Pancreas (tissue), 10 donors: Measurements from ENCODE around the gene RPS25. TPM values are rescaled to one million over a fixed set of nuclear protein-coding genes. Genes with fewer than 3 reads are reported as not detected.
"Not testable (repeated sequence)": the region's sequence is repeated elsewhere in the genome, so short reads cannot be mapped to it uniquely, and the experiment has no call there.

Experiments
- ATAC-seq, 4 donors: fragments of 200-7000 bp; cut with Tn5 transposase; one replicate each; pipeline versions ENCODE4 v1.8.0 to v1.9.1; 2020; ENCODE audit warnings: mild to moderate bottlenecking in 4 of 4, moderate library complexity in 4 of 4
- DNase-seq, 6 donors: peaks; one replicate each; pipeline ENCODE4 v3.0.0-alpha.2; 2020
- FAIRE-seq: peaks from 2 replicates; lab custom pipeline; 2012; peaks lifted over from hg19 to GRCh38; lab: Jason Lieb, UNC
- H3K27ac ChIP-seq, 4 donors: fragments of 200-600 bp; sonication (generic); 1 replicate in 3 of 4; 2 replicates in 1 of 4; pipeline versions ENCODE4 v1.5.0 to v1.8.0; 2020
- H3K27me3 ChIP-seq, 4 donors: fragments of 200-600 bp; one replicate each; pipeline ENCODE4 v1.8.0; 2021
- H3K36me3 ChIP-seq, 3 donors: fragments of 200-600 bp; sonication (generic) in 1 of 3; one replicate each; pipeline versions ENCODE4 v1.5.0 to v1.8.0; 2020 to 2021
- H3K4me1 ChIP-seq, 3 donors: fragments of 200-600 bp; one replicate each; pipeline ENCODE4 v1.8.0; 2021
- H3K4me3 ChIP-seq, 4 donors: fragments of 200-600 bp; sonication (generic) in 2 of 4; one replicate each; pipeline versions ENCODE4 v1.5.0 to v1.8.0; 2020 to 2021
- H3K9me3 ChIP-seq, 4 donors: fragments of 200-600 bp; one replicate each; pipeline ENCODE4 v1.8.0; 2021
- CTCF ChIP-seq, 4 donors: fragments of 200-600 bp; sonication (generic) in 3 of 4; IDR thresholded peaks; one replicate each; pipeline versions ENCODE4 v1.5.0 to v1.8.0; 2021; ENCODE audit warnings: antibody characterized with exemption in 4 of 4
- WGBS, 2 donors: extraction: QIAGEN DNeasy Blood & Tissue Kit; methylation state at CpG; one replicate each; pipeline ENCODE4 v1.1.7; 2013; 5-methylcytosine and 5-hydroxymethylcytosine counted together
- intact Hi-C, 3 donors: fragments of 100-400 bp; cut with DNase I; formaldehyde crosslinking; loops; one replicate each; pipeline versions ENCODE4 v1.11.1 to v1.14.2; 2022
- polyA plus RNA-seq, 2 donors: library from polyadenylated mRNA; stranded (reverse); fragments of 200-250 nt; gene quantifications; one replicate each; pipeline ENCODE4 v1.2.3, GENCODE V29; 2013
- total RNA-seq, 6 donors: library from RNA; stranded (reverse); fragmentation: NEBNext Ultra II Directional in 4 of 6; extraction: Animal tissue kit (Norgen Biotek cat#: 25700) in 4 of 6; gene quantifications; one replicate each; pipeline versions ENCODE4 v1.2.1 to v1.2.4, GENCODE V29; 2021 to 2023
- donor health status: healthy with polysubstance abuse.
- donor health status: DM: no; HTN: no; CAD: no; lungs with moderate emphysema.
- donor health status: DM: no; HTN: no; CAD: no.
- donor health status: control.
- donor health status: control.
- donor health status: Bipolar disorder and iron deficiency.
- donor health status: DM: yes; HTN: yes; CAD: no.
- donor health status: DM: no; HTN: no; CAD: no.
- donor health status: DM: no; HTN: no; CAD: no.
- donor health status: DM: yes; HTN: yes; CAD: no.

RPS25 gene
- total and polyA plus RNA-seq, 8 donors, result 536 to 1,472 (median 742) TPM

GRCh38 chr11:119041821-119042514 lies 23.8 kb upstream of the RPS25 start:
- peaks cover 2 to 21% (median 5%) of the 10 kb centered on the region in 3 donors for H3K36me3 ChIP-seq
- no peak for ATAC-seq
- FAIRE-seq, result no peak
- DNase-seq, result peak in 1 of 6 donors; percentile 0
- H3K27ac ChIP-seq, result no peak overlapping the region
- H3K4me1 ChIP-seq, result no peaks in the 10 kb centered on the region
- WGBS, 2 donors, result 88 to 93% methylated on average over 4 of the region's 4 CpGs
- no peaks in the 10 kb centered on the region for H3K27me3 ChIP-seq
- intact Hi-C loops, result no loop called here
- H3K4me3 ChIP-seq, result no peak overlapping the region
- no peak for TF ChIP-seq CTCF (IDR thresholded peaks at IDR 0.05)
- H3K9me3 ChIP-seq, result no peaks in the 10 kb centered on the region

- H3K4me1 ChIP-seq, ATAC-seq, H3K36me3 ChIP-seq, H3K9me3 ChIP-seq, H3K4me3 ChIP-seq, H3K27ac ChIP-seq, intact Hi-C loops, H3K27me3 ChIP-seq, FAIRE-seq, DNase-seq: not testable (repeated sequence)
- 56 to 59% methylated on average over 7 to 11 of the region's 11 CpGs for WGBS, 2 donors
Measured at GRCh38 chr11:119039471-119039870, 21.3 kb upstream of the RPS25 start.

- Histone ChIP-seq H3K4me3 (no peak overlapping the region), H3K36me3 (no peaks in the 10 kb centered on the region), H3K4me1 (no peaks in the 10 kb centered on the region), H3K27ac (no peak overlapping the region), H3K27me3 (no peaks in the 10 kb centered on the region), H3K9me3 (no peaks in the 10 kb centered on the region)
- TF ChIP-seq CTCF (IDR thresholded peaks at IDR 0.05), result no peak
- intact Hi-C loops, result no loop called here
- DNase-seq (no peak), ATAC-seq (no peak), FAIRE-seq (no peak)
- WGBS, 2 donors, result 80 to 88% methylated on average over 5 of the region's 5 CpGs
Measured at GRCh38 chr11:119038884-119039283, 20.7 kb upstream of the RPS25 start.

GRCh38 chr11:119034813-119035212 lies 16.7 kb upstream of the RPS25 start:
- ATAC-seq, result no peak
- Histone ChIP-seq H3K27me3 (no peaks in the 10 kb centered on the region), H3K4me3 (no peak overlapping the region), H3K4me1 (peaks cover 0 to under 1% (median 0%) of the 10 kb centered on the region in 3 donors), H3K9me3 (no peaks in the 10 kb centered on the region), H3K36me3 (no peaks in the 10 kb centered on the region), H3K27ac (no peak overlapping the region)
- no peak for TF ChIP-seq CTCF (IDR thresholded peaks at IDR 0.05)
- DNase-seq, result no peak
- 64 to 78% methylated on average over 3 of the region's 3 CpGs for WGBS, 2 donors
- intact Hi-C loops, result no loop called here
- no peak for FAIRE-seq

- DNase-seq, intact Hi-C loops, H3K36me3 ChIP-seq, H3K9me3 ChIP-seq, H3K27me3 ChIP-seq, ATAC-seq, H3K27ac ChIP-seq, FAIRE-seq, H3K4me3 ChIP-seq: not testable (repeated sequence)
- WGBS, 2 donors, result 81 to 89% methylated on average over 10 of the region's 10 CpGs
- H3K4me1 ChIP-seq, result peaks cover 4 to 14% (median 8%) of the 10 kb centered on the region in 3 donors
Measured at GRCh38 chr11:119033421-119033820, 15.3 kb upstream of the RPS25 start.

GRCh38 chr11:119031912-119032280 lies 13.8 kb upstream of the RPS25 start:
- Histone ChIP-seq H3K4me3 (no peak overlapping the region), H3K9me3 (no peaks in the 10 kb centered on the region), H3K36me3 (peaks cover 0 to 4% (median 0%) of the 10 kb centered on the region in 3 donors), H3K4me1 (peaks cover 4 to 26% (median 11%) of the 10 kb centered on the region in 3 donors), H3K27ac (no peak overlapping the region), H3K27me3 (no peaks in the 10 kb centered on the region)
- TF ChIP-seq CTCF (IDR thresholded peaks at IDR 0.05), result no peak
- 56 to 72% methylated on average over 8 to 9 of the region's 9 CpGs for WGBS, 2 donors
- DNase-seq (peak in 1 of 6 donors; percentile 6), ATAC-seq (no peak), FAIRE-seq (no peak)
- intact Hi-C loops, result no loop called here
